NCI-H524 (cell line): ENCODE measurements around the gene OR52E1.
"Not testable (repeated sequence)": the region's sequence is repeated elsewhere in the genome, so short reads cannot be mapped to it uniquely, and the experiment has no call there.

Experiments used
- DNase-seq, 2 experiments: peaks; one replicate each; lab custom pipeline; 2025; lab: John Stamatoyannopoulos, UW

The OR52E1 gene

DNA sequence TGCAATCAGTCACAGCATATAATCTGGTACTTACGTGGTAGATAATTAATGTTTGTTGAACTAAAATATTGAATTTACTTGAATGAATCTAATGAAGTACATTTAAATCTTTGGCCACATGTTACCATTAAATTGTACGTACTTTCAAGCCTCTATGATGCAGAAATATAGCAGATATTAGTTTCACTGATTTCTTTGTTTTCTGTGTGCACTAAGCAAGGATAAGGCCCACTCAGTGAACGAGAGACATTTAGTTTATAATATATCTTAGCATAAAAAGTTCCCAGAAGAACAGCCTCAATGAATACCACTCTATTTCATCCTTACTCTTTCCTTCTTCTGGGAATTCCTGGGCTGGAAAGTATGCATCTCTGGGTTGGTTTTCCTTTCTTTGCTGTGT, at the start of gene OR52E1:
Gene OR52E1, plus strand, starts transcription at position 301 of the 400 bp plus-strand sequence.
- DNase-seq = no peak

DNA sequence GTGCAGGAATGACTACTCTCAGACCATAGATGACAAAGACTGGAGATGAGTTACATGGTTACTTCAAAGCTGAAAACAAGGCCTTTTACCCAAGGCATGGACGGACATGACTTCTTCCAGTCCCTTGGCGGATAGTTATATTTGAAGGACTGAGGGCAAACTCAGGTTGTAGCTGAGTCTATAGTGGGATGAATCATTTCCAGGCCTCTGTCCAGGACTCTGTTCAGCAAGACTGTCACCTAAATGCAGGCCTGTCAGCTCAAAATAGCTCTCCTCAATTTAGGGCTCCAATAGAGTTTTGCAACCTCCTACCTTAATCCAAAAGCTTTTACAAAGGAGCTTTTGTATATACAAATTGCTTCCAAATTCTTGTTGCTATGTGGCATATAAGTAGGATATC, 47.4 kb upstream of the OR52E1 start:
- DNase-seq = no peak

DNA sequence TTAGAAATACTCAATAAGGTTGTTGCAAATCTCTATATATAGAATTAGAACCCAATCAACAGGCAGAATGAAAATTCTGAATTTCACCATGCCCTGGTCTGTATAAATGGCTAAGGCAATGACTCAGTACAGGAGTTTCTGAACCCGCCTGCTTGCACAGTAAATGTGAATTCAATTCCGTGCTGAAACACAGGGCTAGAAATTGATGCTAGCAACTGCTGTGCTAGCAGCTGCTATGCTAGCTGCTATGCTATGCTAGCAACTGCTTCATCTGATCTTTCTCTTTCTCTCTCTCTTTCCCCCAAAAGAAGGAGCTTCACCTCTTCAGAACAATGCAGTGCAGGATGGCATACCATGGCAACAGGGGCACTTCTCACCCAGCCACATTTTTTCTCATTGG, 32.7 kb upstream of the OR52E1 start:
- no peak for DNase-seq

DNA sequence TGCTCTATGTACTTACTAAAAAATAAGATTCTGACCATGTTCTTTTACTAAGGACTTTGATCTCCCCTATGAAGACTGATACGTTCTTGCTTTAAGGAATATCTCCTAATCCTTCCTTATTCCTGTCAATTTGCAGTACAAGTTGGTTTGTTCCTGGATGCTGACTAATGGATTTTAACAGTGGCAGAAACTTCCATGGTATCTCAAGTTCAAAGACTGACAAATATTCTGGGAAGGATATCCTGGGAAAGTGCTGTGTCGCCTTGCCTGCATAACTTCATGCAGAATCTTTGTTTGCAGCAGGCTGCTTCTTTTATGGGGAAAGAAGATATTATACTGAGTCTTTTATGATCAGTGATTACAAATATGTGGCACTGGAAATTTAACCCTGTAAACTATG, 31.4 kb upstream of the OR52E1 start:
- DNase-seq = no peak

- DNase-seq = no peak
These were observed 31.0 kb upstream of the OR52E1 start for GRCh38 chr11:5038341-5038740.

DNA sequence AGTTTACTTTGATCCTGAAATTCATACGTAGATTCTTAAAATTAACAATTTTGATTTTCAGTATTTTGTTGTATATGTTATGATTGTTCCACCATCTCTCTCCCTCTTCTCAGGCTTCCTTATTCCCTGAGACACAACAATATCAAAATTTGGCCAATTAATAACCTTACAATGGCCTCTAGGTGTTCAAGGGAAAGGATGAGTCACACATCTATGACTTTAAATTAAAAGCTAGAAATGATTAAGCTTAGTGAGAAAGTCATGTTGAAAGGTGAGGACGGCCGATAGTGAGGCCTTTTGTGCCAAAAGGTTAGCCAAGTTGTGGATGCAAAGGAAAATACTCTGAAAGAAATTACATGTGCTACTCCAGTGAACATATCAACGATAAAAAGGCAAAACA, 28.5 kb upstream of the OR52E1 start:
- no peak for DNase-seq

GRCh38 chr11:5042091-5042490, 27.3 kb upstream of the OR52E1 start:
- no peak for DNase-seq

DNA sequence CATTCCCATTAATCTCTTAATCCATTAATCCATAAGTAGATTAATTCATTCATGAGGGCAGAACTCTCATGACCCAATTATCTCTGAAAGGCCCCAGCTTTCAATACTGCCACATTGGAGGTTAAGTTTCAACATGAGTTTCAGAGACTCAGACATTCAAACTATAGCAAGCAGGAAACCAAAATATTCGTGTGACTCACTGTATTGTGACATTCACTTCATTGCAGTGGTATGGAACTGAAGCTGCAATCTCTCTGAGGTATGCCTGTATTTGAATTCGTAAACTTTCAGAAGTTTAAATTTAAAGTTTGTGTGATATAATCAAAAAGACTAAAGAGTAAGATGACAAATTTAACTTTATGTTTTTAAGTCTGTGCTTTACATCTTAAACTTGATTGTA, 26.0 kb upstream of the OR52E1 start:
- DNase-seq = peak in 1 of 2 experiments; percentile 41

DNA sequence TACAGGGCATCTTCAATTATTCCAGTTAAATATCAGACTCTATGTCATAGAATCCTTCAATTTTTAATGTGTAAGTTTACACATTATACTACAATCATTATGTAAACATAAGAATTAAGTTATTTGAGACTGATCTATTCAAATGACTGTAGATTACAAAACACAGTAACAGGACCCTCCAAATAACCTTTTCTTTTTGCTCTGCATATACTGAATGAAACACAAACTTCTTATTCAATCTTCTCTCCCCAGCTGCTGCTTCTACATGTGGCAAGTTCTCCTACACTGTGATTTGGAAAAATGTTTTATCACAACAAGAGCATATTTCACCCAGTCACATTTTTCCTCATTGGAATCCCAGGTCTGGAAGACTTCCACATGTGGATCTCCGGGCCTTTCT, 23.1 kb upstream of the OR52E1 start, which contains the start of gene OR52J3:
Gene OR52J3, plus strand, starts transcription at position 301 of the 400 bp plus-strand sequence. Its CDS starts 0 bp downstream, at position 301.
- no peak for DNase-seq

DNA sequence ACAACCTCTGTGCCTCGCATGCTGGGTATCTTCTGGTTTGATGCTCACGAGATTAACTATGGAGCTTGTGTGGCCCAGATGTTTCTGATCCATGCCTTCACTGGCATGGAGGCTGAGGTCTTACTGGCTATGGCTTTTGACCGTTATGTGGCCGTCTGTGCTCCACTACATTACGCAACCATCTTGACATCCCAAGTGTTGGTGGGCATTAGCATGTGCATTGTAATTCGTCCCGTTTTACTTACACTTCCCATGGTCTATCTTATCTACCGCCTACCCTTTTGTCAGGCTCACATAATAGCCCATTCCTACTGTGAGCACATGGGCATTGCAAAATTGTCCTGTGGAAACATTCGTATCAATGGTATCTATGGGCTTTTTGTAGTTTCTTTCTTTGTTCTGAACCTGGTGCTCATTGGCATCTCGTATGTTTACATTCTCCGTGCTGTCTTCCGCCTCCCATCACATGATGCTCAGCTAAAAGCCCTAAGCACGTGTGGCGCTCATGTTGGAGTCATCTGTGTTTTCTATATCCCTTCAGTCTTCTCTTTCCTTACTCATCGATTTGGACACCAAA, 22.5 kb upstream of the OR52E1 start:
- DNase-seq = no peak

DNA sequence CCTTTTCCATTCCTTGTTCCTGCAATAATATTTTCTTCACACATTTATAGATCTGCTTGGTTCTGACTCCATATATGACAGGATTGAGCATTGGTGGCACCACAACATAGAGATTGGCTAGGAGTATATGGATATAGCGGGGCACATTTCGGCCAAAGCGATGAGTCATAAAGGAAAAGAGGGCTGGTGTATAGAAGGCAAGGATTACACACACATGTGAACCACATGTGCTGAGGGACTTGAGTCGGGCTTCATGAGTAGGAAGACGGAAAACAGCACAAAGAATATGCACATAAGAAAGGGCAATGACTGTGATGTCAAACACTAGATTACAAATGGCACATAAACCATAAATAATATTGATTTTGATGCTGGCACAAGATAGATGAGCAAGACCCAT, 10.7 kb upstream of the OR52E1 start:
- not testable (repeated sequence) for DNase-seq

GRCh38 chr11:5059391-5059790, 10.0 kb upstream of the OR52E1 start, which contains the start of gene OR52E2:
TSS of gene OR52E2 (minus strand) at chr11:5059627. CDS start at chr11:5059627, 0 bp downstream.
- DNase-seq = no peak

DNA sequence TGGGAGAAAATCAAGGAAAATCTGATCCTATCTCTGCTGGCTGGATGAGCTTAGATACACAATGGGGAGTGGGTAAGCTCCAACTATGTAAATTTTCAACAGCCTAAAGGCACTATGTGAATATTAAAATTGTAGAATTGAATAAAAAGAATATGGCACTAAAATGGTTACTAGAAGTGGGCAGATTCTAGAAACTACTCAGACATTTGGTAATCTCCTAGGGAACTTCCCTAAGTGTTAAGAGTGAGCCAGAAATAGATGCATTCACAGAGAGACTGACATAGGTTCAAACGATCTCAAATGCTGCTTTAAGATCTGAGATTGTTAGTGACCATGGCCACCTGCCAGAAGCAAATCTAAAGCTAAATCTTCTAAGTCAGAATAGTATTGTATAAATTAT, 4.3 kb upstream of the OR52E1 start:
- DNase-seq = no peak

DNA sequence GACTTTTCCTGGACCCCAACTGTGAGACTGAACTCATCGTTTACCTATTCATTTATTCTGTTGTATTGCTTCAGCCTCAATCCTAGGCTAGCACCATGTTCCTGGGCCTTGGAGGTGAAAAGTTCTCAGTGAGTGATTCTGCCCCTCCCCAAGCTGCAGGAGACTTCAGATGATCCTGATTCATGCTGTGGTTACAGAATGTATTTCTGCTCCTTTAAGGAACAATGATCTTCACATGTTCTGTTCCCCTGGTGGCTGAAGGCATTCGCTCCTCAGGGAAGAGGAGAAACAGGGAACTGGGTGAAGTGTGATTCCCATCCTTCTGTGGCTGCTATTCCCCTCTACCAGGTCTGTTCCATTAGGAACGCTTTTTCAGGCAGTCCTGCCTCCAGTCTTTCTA, 2.4 kb downstream of the OR52E1 start:
- DNase-seq = no peak

DNA sequence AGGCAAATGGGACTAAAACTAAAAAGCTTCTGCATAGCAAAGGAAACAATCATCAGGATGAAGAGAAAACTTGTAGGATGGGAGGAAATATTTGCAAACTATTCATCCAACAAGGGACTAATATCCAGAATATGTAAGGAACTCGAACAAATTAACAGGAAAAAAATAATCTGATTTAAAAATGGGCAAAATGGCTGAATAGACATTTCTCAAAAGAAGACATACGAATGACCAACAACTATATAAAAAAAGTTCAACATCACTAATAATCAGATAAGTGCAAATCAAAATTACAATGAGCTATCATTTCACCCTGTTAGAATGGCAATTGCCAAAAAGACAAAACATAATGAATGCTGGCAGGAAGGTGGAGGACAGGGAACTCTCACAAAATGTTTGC, 12.0 kb downstream of the OR52E1 start:
- DNase-seq = no peak

DNA sequence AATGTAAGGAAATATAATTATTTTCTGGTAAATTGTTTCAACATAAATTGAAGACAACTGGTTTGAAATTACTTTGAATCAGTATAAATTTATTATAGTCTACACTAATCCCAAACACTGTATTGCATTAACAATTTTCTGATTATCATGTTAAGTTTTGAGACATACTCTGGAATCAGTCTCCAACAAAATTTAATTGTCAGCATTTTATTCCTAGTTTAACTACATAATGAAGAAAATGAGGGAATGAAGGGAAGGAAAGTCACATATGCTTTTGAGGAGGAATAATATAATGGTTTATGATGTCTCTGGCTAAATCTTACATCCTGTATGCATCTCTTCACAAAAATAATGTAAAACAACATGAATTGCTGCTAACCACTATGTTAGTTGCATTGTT, 14.2 kb downstream of the OR52E1 start:
- no peak for DNase-seq

DNA sequence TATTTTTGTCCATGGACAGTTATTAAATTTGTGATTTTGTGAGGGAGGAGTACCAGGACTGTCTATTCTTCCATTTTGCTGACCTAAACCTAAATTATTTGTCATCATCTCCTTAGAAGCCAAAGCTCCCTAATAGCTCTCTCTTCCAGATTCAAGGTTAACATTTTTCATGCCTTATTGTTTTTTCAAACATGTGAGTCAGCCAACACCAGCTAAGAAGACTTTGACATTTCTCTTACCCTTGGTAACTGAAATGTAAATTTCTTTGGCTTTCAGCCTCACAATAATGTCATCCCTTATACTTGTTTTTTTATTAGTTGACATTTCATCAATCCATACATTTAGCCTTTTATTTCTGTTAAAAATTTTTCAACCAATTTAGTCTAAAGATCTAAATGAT, 19.2 kb downstream of the OR52E1 start:
- no peak for DNase-seq

GRCh38 chr11:5090668-5091067, 21.3 kb downstream of the OR52E1 start:
- DNase-seq = no peak

DNA sequence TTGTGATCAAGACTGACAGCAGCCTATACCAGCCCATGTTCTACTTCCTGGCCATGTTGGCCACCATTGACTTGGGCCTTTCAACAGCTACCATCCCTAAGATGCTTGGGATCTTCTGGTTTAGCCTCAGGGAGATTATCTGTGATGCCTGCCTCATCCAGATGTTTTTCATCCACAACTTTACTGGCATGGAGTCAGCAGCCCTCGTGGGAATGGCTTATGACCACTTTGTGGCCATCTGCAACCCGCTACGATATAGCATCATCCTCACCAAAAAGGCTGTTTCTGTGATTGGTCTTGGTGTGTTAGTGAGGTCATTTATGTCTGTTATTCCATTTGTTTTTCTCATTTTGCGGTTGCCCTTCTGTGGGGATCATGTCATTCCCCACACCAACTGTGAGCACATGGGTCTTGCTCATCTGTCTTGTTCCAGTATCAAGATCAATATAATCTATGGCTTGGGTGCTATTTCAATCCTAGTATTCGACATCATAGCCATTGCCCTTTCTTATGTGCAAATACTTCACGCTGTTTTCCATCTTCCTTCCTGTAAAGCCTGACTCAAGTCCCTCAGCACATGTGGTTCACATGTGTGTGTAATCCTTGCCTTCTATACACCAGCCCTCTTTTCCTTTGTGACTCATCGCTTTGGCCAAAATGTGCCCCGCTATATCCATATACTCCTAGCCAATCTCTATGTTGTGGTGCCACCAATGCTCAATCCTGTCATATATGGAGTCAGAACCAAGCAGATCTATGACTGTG, 23.6 kb downstream of the OR52E1 start:
- no peak for DNase-seq

DNA sequence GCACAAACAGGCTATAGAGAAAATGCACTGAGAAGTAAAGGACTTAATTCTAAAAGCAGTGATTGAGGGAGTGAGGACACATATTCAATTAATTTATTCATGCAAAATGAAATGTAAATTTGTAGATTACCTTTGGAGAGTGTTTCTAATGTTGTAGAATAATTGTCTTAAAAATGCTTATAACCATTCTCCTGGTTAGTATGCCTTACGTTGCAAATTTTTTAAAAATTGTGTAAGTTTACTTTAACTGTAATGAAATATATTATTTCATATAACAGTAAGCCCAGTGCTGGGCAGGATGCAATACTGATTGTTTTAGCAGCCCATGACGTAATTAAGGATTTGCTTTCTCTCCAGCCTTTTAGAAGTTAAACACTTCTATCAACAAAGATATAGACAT, 26.6 kb downstream of the OR52E1 start:
- DNase-seq = no peak

GRCh38 chr11:5102246-5102645, 32.9 kb downstream of the OR52E1 start:
- DNase-seq = peak; percentile 22 to 81

- no peak for DNase-seq
These were observed 33.7 kb downstream of the OR52E1 start for GRCh38 chr11:5103066-5103465.

DNA sequence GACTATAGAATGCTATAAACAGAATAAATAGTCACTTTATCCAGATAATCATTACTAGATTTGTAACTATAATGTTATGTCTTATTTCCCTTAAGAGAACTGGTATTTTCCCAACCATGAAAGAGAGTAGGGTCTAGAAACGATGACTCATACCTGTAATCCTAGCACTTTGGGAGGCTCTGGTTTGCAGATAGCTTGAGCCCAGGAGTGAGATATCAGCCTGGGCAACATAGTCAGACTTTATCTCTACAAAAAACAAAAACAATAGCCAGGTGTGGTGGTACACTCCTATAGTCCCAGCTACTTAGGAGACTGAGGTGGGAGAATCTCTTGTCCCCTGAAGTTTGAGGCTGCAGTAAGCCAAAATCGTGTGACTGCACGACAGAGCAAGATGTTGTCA, 37.9 kb downstream of the OR52E1 start:
- no peak for DNase-seq

GRCh38 chr11:5115339-5115738, 46.0 kb downstream of the OR52E1 start:
- no peak for DNase-seq
